HepG2 (cell line): ENCODE data around the gene MAP3K3. TPM values are rescaled to one million over a fixed set of nuclear protein-coding genes. Genes with fewer than 3 reads are reported as not detected.
A peak's percentile ranks its signal among the peaks of the same experiment; 100 is the strongest.

Experiments
- ATF3 ChIP-seq: sonication (generic); formaldehyde crosslinking; IDR thresholded peaks from 2 replicates; pipeline ENCODE4 v1.4.0; 2020; ENCODE audit warnings: missing genetic modification reagents
- EEA1 ChIP-seq: sonication (generic); formaldehyde crosslinking; IDR thresholded peaks from 2 replicates; pipeline ENCODE4 v1.5.1; 2020; ENCODE audit warnings: mild to moderate bottlenecking, missing genetic modification reagents, borderline replicate concordance
- FOSL2 ChIP-seq: sonication (generic); formaldehyde crosslinking; IDR thresholded peaks from 2 replicates; pipeline ENCODE4 v1.4.0; 2020; ENCODE audit warnings: missing genetic modification reagents
- HNF1A ChIP-seq, 2 experiments: sonication (generic) in 1 of 2; formaldehyde crosslinking in 1 of 2; IDR thresholded peaks; 2 replicates each; pipeline versions ENCODE4 v1.4.0 to v1.6.1; 2016 to 2020; ENCODE audit warnings: borderline replicate concordance in 1 of 2, low read depth in 1 of 2, mild to moderate bottlenecking in 1 of 2, missing genetic modification reagents in 1 of 2
- KLF9 ChIP-seq: IDR thresholded peaks from 2 replicates; pipeline ENCODE4 v1.6.1; 2016; ENCODE audit warnings: low read depth
- MAZ ChIP-seq, 2 experiments: sonication (generic) in 1 of 2; formaldehyde crosslinking in 1 of 2; IDR thresholded peaks; 2 replicates each; pipeline versions ENCODE4 v1.5.0 to v1.6.1; 2012 to 2020; ENCODE audit warnings: low read depth in 2 of 2, mild to moderate bottlenecking in 2 of 2, borderline replicate concordance in 1 of 2, improper control_type of control experiment in 1 of 2, low read length in 1 of 2, missing genetic modification reagents in 1 of 2, moderate library complexity in 1 of 2
- MED1 ChIP-seq: sonication (generic); formaldehyde crosslinking; IDR thresholded peaks from 2 replicates; pipeline ENCODE4 v1.4.0; 2020; ENCODE audit warnings: missing genetic modification reagents
- MEIS1 ChIP-seq: sonication (generic); formaldehyde crosslinking; IDR thresholded peaks from 2 replicates; pipeline ENCODE4 v1.9.0; 2021; ENCODE audit warnings: mild to moderate bottlenecking, missing genetic modification reagents, moderate library complexity, borderline replicate concordance
- NFKBIZ ChIP-seq: IDR thresholded peaks from 2 replicates; pipeline ENCODE4 v1.6.1; 2018; ENCODE audit warnings: missing genetic modification reagents, missing compliant biosample characterization
- RBM22 ChIP-seq: fragments of 200-400 bp; formaldehyde crosslinking; optimal IDR thresholded peaks from 2 replicates; pipeline ENCODE3; 2017; ENCODE audit warnings: mild to moderate bottlenecking, low read length, moderate library complexity
- SRY ChIP-seq: sonication (generic); formaldehyde crosslinking; IDR thresholded peaks from 2 replicates; pipeline ENCODE4 v1.8.0; 2022; ENCODE audit warnings: mild to moderate bottlenecking, missing genetic modification reagents
- TBX3 ChIP-seq: fragments of 450-650 bp; IDR thresholded peaks from 2 replicates; pipeline ENCODE4 v1.6.1; 2017; ENCODE audit warnings: antibody characterized with exemption, mild to moderate bottlenecking, inconsistent platforms, borderline replicate concordance
- TRIM22 ChIP-seq: fragments of 450-650 bp; IDR thresholded peaks from 2 replicates; pipeline ENCODE4 v1.6.1; 2017
- ZBTB26 ChIP-seq: IDR thresholded peaks from 2 replicates; pipeline ENCODE4 v1.6.1; 2016; ENCODE audit warnings: missing compliant biosample characterization, missing genetic modification reagents, borderline replicate concordance
- ZBTB34 ChIP-seq: sonication (generic); formaldehyde crosslinking; IDR thresholded peaks from 2 replicates; pipeline ENCODE4 v1.8.0; 2022; ENCODE audit warnings: mild to moderate bottlenecking, missing genetic modification reagents
- ZNF264 ChIP-seq: sonication (generic); formaldehyde crosslinking; IDR thresholded peaks from 2 replicates; pipeline ENCODE4 v1.4.0; 2020; ENCODE audit warnings: missing genetic modification reagents
- ZNF580 ChIP-seq: IDR thresholded peaks from 2 replicates; pipeline ENCODE4 v1.6.1; 2016; ENCODE audit warnings: low read depth, borderline replicate concordance
- ZNF644 ChIP-seq: IDR thresholded peaks from 2 replicates; pipeline ENCODE4 v1.6.1; 2016; ENCODE audit warnings: low read depth
- ZSCAN31 ChIP-seq: sonication (generic); formaldehyde crosslinking; IDR thresholded peaks from 2 replicates; pipeline ENCODE4 v1.5.0; 2020; ENCODE audit warnings: low read depth, mild to moderate bottlenecking, missing genetic modification reagents
- polyA plus RNA-seq, 8 experiments: library from polyadenylated mRNA; depleted of rRNA in 3 of 8; stranded (reverse) in 7 of 8; unstranded in 1 of 8; fragments of >200 nt; fragmentation: Illumina TruSeq in 4 of 8; extraction: Trizol in 4 of 8; gene quantifications; 2 replicates each; pipeline versions ENCODE4 v1.2.1 to v1.2.3, GENCODE V29; 2011 to 2016; ENCODE audit warnings: low read depth in 4 of 8, missing spikeins in 1 of 8, mixed read lengths in 1 of 8; ENCODE audit not compliant: insufficient read depth in 1 of 8
- total RNA-seq, 5 experiments: library from RNA; depleted of rRNA; stranded (reverse); fragments of >200 nt; fragmentation: Illumina TruSeq; extraction: Trizol; gene quantifications; 2 replicates each; pipeline ENCODE4 v1.2.3, GENCODE V29; 2016; ENCODE audit warnings: low read depth in 1 of 5

Gene MAP3K3
- total and polyA plus RNA-seq, 2 of the 13 experiments (the other 11 are each of a cell fraction or from before 2014, with no cell fraction given): 17.7 to 21.8 TPM

- TF ChIP-seq ZBTB26 (CRISPR knock-in tag): no peak
- 0 out of 2 replicates have a peak, but pooled peaks have one; percentile 27 for TF ChIP-seq ZNF580 (CRISPR knock-in tag)
- no peak for TF ChIP-seq HNF1A (IDR thresholded peaks at IDR 0.05; ENCODE audit: low read depth)
- TF ChIP-seq HNF1A (CRISPR knock-in tag; IDR thresholded peaks at IDR 0.05; ENCODE audit: borderline replicate concordance): no peak
- TF ChIP-seq MAZ (IDR thresholded peaks at IDR 0.05; ENCODE audit: borderline replicate concordance, low read depth, low read length): 0 out of 2 replicates have a peak, but pooled peaks have one; percentile 23
- TF ChIP-seq MAZ (CRISPR knock-in tag; IDR thresholded peaks at IDR 0.05; ENCODE audit: low read depth): no peak
- TF ChIP-seq ZNF644: no peak
- TF ChIP-seq ZBTB34: no peak
- TF ChIP-seq MEIS1 (CRISPR knock-in tag): no peak
- TF ChIP-seq RBM22: no peak
- TF ChIP-seq ZNF264 (CRISPR knock-in tag): no peak
- no peak for TF ChIP-seq TRIM22
- TF ChIP-seq NFKBIZ: no peak
- TF ChIP-seq ATF3 (CRISPR knock-in tag): no peak; the same call in 1 of the 2 replicates
- TF ChIP-seq EEA1 (CRISPR knock-in tag): no peak; the same call in 1 of the 2 replicates
- TF ChIP-seq KLF9 (CRISPR knock-in tag): no peak
- no peak; the same call in 1 of the 2 replicates for TF ChIP-seq FOSL2 (CRISPR knock-in tag)
- no peak for TF ChIP-seq ZSCAN31 (CRISPR knock-in tag)
- TF ChIP-seq TBX3: no peak
- no peak for TF ChIP-seq MED1 (CRISPR knock-in tag)
- no peak; the same call in 1 of the 2 replicates for TF ChIP-seq SRY (CRISPR knock-in tag)
Observed at GRCh38 chr17:63622574-63623390, 565 bp downstream of the MAP3K3 start (continued).
